ENCODE results near the gene PLVAP. TPM values are rescaled to one million over a fixed set of nuclear protein-coding genes. Genes with fewer than 3 reads are reported as not detected.

The PLVAP gene
- total RNA-seq, 1 experiment from 2014 or later: not detected

DNA sequence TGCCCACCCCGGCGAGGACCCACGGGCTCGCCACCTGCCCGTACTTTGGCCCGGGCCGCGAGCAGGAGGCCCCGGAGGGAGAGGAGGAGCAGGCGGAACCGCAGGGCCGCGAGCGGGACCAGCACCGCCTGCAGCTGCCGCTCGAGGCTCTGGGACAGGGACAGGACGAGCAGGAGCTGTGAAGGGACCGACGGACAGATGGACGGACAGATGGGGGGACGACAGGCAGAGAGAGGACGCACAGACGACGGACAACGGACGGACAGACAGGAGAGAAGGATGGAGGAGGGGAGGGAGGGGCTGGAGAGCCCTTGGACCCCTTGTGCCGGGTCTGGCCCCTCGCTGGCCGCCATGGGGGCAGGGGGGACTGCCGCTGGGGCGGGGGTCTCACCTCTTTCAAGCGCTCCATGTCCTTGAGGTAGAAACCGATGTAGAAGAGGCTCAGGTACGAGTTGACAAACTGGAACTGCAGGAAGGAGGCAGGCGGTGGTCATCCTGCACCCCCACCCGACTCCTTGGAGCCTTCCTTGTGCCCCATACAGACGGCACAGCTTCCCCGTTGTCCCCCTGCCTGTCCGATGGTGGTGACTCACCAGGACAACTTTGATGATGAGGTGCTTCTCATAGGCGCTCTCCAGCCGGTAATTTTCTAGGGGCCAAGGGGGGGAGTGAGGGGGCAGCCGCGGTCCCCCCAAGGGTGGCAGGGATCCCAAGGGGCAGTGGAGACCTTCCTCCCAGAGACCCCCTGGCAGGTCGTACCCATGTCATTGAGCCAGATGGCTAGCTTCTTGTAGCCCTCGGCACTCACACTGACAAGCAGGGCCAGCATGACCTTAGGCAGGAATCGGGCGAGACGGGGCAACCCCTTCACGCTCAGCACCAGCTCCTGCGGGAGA lies 47.5 kb downstream of the PLVAP start:
- no peak overlapping the region for H2BK5ac ChIP-seq (ENCODE audit: insufficient read length, low read length)
- no peak overlapping the region for H2BK15ac ChIP-seq (ENCODE audit: low read depth, low read length)
- TF ChIP-seq, protein P1, sequence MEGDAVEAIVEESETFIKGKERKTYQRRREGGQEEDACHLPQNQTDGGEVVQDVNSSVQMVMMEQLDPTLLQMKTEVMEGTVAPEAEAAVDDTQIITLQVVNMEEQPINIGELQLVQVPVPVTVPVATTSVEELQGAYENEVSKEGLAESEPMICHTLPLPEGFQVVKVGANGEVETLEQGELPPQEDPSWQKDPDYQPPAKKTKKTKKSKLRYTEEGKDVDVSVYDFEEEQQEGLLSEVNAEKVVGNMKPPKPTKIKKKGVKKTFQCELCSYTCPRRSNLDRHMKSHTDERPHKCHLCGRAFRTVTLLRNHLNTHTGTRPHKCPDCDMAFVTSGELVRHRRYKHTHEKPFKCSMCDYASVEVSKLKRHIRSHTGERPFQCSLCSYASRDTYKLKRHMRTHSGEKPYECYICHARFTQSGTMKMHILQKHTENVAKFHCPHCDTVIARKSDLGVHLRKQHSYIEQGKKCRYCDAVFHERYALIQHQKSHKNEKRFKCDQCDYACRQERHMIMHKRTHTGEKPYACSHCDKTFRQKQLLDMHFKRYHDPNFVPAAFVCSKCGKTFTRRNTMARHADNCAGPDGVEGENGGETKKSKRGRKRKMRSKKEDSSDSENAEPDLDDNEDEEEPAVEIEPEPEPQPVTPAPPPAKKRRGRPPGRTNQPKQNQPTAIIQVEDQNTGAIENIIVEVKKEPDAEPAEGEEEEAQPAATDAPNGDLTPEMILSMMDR (conservative IDR thresholded peaks at IDR 0.05): no peak
- no CpG with 5 or more reads among the region's 51 CpGs for WGBS (ENCODE audit: extremely low coverage, insufficient read length, low lambda C conversion rate)
- no peak overlapping the region for H3K23ac ChIP-seq (ENCODE audit: insufficient read length, low read depth, low read length)
- H3K4me1 ChIP-seq (ENCODE audit: insufficient read depth, low read length): no peaks in the 10 kb centered on the region
- Mint-ChIP-seq H3K27ac (peak overlapping the region in 1 of 3 experiments; percentile 84; a peak in 1 of 7 replicates), H3K27me3 (ENCODE audit: low read depth) (peaks cover 6% of the 10 kb centered on the region), H3K9me3 (no peaks in the 10 kb centered on the region; a peak in 1 of 5 replicates), H3K4me3 (peak overlapping the region; percentile 52 to 75), H3K4me1 (peaks cover 11 to 35% of the 10 kb centered on the region in 2 experiments), H3K36me3 (ENCODE audit: insufficient read depth in 1 of 3, low read depth in 3 of 3) (peaks cover 13 to 45% (median 34%) of the 10 kb centered on the region in 3 experiments)
- no peak for DNase-seq
- no peaks in the 10 kb centered on the region for H3K79me2 ChIP-seq (ENCODE audit: insufficient read depth, low read length)
- H3K56ac ChIP-seq (ENCODE audit: insufficient read length, low read depth, low read length): no peak overlapping the region
- H2AFZ ChIP-seq (ENCODE audit: low read length): no peak overlapping the region
- no peak overlapping the region for H2BK20ac ChIP-seq (ENCODE audit: low read depth, low read length, poor library complexity, severe bottlenecking)
- no peak overlapping the region for H4K91ac ChIP-seq (ENCODE audit: insufficient read length, low read depth, low read length)
- H3K9ac ChIP-seq (ENCODE audit: extremely low read depth, insufficient read length, low read length): no peak overlapping the region
- H3K18ac ChIP-seq (ENCODE audit: insufficient read length, low read depth, low read length): no peak overlapping the region
- no peak overlapping the region for H2BK12ac ChIP-seq (ENCODE audit: insufficient read length, low read depth, low read length)
- H2BK120ac ChIP-seq (ENCODE audit: low read depth, low read length, poor library complexity, severe bottlenecking): no peak overlapping the region
- H3K27me3 ChIP-seq (ENCODE audit: insufficient read depth, low read length): no peaks in the 10 kb centered on the region
- H3K4me2 ChIP-seq (ENCODE audit: insufficient read depth, insufficient read length, low read length): no peak overlapping the region
- peaks cover 13% of the 10 kb centered on the region for H3K23me2 ChIP-seq (ENCODE audit: insufficient read length, low read depth, low read length, poor library complexity, severe bottlenecking)
- H3K4ac ChIP-seq (ENCODE audit: low read depth, low read length): no peak overlapping the region
- H4K8ac ChIP-seq (replicated peaks; ENCODE audit: insufficient read length, low read depth, low read length): no peak overlapping the region
- H3T11ph ChIP-seq (ENCODE audit: low read length): no peak overlapping the region
- no peak overlapping the region for H3K14ac ChIP-seq (ENCODE audit: insufficient read depth, low read length)
- H4K20me1 ChIP-seq (ENCODE audit: control insufficient read depth, insufficient read depth, insufficient read length): no peaks in the 10 kb centered on the region
- no peaks in the 10 kb centered on the region for H3K9me3 ChIP-seq (ENCODE audit: control insufficient read depth, low read depth, low read length)
- H3K27ac ChIP-seq (ENCODE audit: insufficient read length, low read depth, low read length): no peak overlapping the region
- H2AK5ac ChIP-seq (ENCODE audit: insufficient read length, low read length): no peak overlapping the region
- no peaks in the 10 kb centered on the region for H3K79me1 ChIP-seq (ENCODE audit: insufficient read depth, low read depth, low read length, poor library complexity, severe bottlenecking)
- H4K5ac ChIP-seq (ENCODE audit: insufficient read length, low read depth, low read length): no peak overlapping the region
